Ovary (tissue), 3 donors: ENCODE results near the gene TJP2.

Experiments used
- CTCF ChIP-seq, 3 donors: fragments of 450-650 bp in 2 of 3; fragments of 200-600 bp in 1 of 3; IDR thresholded peaks; one replicate each; pipeline versions ENCODE4 v1.5.1 to v1.8.0; 2016 to 2022; ENCODE audit warnings: antibody characterized with exemption in 3 of 3, mild to moderate bottlenecking in 1 of 3
- EP300 ChIP-seq: sonication (generic); formaldehyde crosslinking; IDR thresholded peaks from one replicate; pipeline ENCODE4 v1.6.1; 2017; ENCODE audit warnings: antibody characterized with exemption
- POLR2A ChIP-seq: fragments of 450-650 bp; IDR thresholded peaks from one replicate; pipeline ENCODE4 v1.6.1; 2017; ENCODE audit warnings: antibody characterized with exemption, mild to moderate bottlenecking, moderate library complexity
- donor health status: DM: no; HTN: no; CAD: no.

GRCh38 chr9:69211424-69212036, 37.5 kb downstream of the TJP2 start:
- TF ChIP-seq POLR2A = no peak
- TF ChIP-seq EP300 = no peak
- no peak for TF ChIP-seq CTCF (IDR thresholded peaks at IDR 0.05)
